ENCODE measurements around the gene CCND3. TPM values are rescaled to one million over a fixed set of nuclear protein-coding genes. Genes with fewer than 3 reads are reported as not detected.

CCND3 gene
- total and polyA plus RNA-seq, 2 of the 13 experiments (the other 11 are each of a cell fraction or from before 2014, with no cell fraction given) = 4.3 to 7.2 TPM

DNA sequence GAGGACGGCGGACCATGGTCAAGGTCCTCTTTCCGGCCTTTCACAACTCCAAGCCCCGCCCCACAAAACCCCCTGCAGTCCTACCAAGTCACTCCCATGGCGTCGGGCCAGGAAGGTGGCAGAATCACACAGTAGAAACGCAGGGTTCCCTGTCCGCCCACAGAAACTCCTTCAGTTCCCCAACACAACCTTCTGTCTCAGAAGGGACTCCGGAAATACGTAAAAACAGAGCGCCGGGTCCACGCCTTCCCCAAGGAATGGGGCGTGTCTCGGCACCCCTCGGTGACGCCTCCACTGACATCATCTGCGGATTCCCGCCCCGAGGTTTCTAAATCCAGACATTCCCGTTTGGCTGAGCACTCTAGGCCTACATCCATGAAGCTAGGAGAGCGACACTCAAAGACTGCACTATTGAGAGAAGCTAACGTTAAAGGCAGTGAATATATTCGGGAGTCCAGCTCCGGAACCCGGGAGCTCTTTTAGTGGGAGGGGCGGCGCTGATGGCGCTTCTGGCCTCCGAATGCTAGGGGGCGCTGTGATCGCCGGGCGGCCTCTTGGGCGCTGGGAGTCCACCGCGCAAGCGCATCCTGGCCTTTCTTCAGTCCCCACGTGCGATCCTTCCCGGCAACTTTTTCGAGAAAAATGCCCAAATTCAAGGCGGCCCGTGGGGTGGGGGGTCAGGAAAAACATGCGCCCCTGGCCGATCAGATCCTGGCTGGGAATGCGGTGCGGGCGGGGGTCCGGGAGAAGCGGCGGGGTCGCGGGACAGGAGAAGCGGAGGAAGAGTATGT lies 20.5 kb downstream of the CCND3 start, which contains the start of the genes BYSL and MED20 (continued):
- TF ChIP-seq, protein P1, sequence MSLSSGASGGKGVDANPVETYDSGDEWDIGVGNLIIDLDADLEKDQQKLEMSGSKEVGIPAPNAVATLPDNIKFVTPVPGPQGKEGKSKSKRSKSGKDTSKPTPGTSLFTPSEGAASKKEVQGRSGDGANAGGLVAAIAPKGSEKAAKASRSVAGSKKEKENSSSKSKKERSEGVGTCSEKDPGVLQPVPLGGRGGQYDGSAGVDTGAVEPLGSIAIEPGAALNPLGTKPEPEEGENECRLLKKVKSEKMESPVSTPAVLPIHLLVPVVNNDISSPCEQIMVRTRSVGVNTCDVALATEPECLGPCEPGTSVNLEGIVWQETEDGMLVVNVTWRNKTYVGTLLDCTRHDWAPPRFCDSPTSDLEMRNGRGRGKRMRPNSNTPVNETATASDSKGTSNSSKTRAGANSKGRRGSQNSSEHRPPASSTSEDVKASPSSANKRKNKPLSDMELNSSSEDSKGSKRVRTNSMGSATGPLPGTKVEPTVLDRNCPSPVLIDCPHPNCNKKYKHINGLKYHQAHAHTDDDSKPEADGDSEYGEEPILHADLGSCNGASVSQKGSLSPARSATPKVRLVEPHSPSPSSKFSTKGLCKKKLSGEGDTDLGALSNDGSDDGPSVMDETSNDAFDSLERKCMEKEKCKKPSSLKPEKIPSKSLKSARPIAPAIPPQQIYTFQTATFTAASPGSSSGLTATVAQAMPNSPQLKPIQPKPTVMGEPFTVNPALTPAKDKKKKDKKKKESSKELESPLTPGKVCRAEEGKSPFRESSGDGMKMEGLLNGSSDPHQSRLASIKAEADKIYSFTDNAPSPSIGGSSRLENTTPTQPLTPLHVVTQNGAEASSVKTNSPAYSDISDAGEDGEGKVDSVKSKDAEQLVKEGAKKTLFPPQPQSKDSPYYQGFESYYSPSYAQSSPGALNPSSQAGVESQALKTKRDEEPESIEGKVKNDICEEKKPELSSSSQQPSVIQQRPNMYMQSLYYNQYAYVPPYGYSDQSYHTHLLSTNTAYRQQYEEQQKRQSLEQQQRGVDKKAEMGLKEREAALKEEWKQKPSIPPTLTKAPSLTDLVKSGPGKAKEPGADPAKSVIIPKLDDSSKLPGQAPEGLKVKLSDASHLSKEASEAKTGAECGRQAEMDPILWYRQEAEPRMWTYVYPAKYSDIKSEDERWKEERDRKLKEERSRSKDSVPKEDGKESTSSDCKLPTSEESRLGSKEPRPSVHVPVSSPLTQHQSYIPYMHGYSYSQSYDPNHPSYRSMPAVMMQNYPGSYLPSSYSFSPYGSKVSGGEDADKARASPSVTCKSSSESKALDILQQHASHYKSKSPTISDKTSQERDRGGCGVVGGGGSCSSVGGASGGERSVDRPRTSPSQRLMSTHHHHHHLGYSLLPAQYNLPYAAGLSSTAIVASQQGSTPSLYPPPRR (CRISPR knock-in tag; IDR thresholded peaks at IDR 0.05; ENCODE audit: borderline replicate concordance) = peak; percentile 48; the same call in 1 of the 2 replicates
- no peak for TF ChIP-seq SRSF4 (IDR thresholded peaks at IDR 0.05; ENCODE audit: low read depth, low read length, poor library complexity, severe bottlenecking)
- TF ChIP-seq, protein P2, sequence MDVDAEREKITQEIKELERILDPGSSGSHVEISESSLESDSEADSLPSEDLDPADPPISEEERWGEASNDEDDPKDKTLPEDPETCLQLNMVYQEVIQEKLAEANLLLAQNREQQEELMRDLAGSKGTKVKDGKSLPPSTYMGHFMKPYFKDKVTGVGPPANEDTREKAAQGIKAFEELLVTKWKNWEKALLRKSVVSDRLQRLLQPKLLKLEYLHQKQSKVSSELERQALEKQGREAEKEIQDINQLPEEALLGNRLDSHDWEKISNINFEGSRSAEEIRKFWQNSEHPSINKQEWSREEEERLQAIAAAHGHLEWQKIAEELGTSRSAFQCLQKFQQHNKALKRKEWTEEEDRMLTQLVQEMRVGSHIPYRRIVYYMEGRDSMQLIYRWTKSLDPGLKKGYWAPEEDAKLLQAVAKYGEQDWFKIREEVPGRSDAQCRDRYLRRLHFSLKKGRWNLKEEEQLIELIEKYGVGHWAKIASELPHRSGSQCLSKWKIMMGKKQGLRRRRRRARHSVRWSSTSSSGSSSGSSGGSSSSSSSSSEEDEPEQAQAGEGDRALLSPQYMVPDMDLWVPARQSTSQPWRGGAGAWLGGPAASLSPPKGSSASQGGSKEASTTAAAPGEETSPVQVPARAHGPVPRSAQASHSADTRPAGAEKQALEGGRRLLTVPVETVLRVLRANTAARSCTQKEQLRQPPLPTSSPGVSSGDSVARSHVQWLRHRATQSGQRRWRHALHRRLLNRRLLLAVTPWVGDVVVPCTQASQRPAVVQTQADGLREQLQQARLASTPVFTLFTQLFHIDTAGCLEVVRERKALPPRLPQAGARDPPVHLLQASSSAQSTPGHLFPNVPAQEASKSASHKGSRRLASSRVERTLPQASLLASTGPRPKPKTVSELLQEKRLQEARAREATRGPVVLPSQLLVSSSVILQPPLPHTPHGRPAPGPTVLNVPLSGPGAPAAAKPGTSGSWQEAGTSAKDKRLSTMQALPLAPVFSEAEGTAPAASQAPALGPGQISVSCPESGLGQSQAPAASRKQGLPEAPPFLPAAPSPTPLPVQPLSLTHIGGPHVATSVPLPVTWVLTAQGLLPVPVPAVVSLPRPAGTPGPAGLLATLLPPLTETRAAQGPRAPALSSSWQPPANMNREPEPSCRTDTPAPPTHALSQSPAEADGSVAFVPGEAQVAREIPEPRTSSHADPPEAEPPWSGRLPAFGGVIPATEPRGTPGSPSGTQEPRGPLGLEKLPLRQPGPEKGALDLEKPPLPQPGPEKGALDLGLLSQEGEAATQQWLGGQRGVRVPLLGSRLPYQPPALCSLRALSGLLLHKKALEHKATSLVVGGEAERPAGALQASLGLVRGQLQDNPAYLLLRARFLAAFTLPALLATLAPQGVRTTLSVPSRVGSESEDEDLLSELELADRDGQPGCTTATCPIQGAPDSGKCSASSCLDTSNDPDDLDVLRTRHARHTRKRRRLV (CRISPR knock-in tag; IDR thresholded peaks at IDR 0.05) = peak; percentile 94
- TF ChIP-seq, protein P3, sequence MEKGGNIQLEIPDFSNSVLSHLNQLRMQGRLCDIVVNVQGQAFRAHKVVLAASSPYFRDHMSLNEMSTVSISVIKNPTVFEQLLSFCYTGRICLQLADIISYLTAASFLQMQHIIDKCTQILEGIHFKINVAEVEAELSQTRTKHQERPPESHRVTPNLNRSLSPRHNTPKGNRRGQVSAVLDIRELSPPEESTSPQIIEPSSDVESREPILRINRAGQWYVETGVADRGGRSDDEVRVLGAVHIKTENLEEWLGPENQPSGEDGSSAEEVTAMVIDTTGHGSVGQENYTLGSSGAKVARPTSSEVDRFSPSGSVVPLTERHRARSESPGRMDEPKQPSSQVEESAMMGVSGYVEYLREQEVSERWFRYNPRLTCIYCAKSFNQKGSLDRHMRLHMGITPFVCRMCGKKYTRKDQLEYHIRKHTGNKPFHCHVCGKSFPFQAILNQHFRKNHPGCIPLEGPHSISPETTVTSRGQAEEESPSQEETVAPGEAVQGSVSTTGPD (CRISPR knock-in tag; IDR thresholded peaks at IDR 0.05) = peak; percentile 65; the same call in 1 of the 2 replicates
- TF ChIP-seq FOXA3 (CRISPR knock-in tag; IDR thresholded peaks at IDR 0.05) = no peak; the same call in 1 of the 2 replicates
- TF ChIP-seq THAP11 (CRISPR knock-in tag; IDR thresholded peaks at IDR 0.05) = peak; percentile 95
- TF ChIP-seq, protein P4, sequence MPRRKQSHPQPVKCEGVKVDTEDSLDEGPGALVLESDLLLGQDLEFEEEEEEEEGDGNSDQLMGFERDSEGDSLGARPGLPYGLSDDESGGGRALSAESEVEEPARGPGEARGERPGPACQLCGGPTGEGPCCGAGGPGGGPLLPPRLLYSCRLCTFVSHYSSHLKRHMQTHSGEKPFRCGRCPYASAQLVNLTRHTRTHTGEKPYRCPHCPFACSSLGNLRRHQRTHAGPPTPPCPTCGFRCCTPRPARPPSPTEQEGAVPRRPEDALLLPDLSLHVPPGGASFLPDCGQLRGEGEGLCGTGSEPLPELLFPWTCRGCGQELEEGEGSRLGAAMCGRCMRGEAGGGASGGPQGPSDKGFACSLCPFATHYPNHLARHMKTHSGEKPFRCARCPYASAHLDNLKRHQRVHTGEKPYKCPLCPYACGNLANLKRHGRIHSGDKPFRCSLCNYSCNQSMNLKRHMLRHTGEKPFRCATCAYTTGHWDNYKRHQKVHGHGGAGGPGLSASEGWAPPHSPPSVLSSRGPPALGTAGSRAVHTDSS (CRISPR knock-in tag; conservative IDR thresholded peaks at IDR 0.05) = no peak
- no peak; the same call in 1 of the 2 replicates for TF ChIP-seq SALL2 (CRISPR knock-in tag; IDR thresholded peaks at IDR 0.05)
- TF ChIP-seq ZNF552 (CRISPR knock-in tag; IDR thresholded peaks at IDR 0.05; ENCODE audit: borderline replicate concordance) = peak; percentile 88; the same call in 1 of the 2 replicates
- peak; percentile 31 for TF ChIP-seq PTBP1 (IDR thresholded peaks at IDR 0.05; ENCODE audit: low read depth, low read length, poor library complexity, severe bottlenecking)
- TF ChIP-seq CHD4 (IDR thresholded peaks at IDR 0.05; ENCODE audit: borderline replicate concordance, low read length) = no peak
- peak; percentile 88 for TF ChIP-seq IRX3 (CRISPR knock-in tag; IDR thresholded peaks at IDR 0.05; ENCODE audit: borderline replicate concordance, low read depth)
- TF ChIP-seq HNRNPH1 (optimal IDR thresholded peaks at IDR 0.05; ENCODE audit: low read depth, low read length) = peak; percentile 14
- TF ChIP-seq NONO (IDR thresholded peaks at IDR 0.05) = no peak
- TF ChIP-seq NONO (CRISPR knock-in tag; conservative IDR thresholded peaks at IDR 0.05) = peak; percentile 62
